IPS-18a (cell line): ENCODE data around the gene ABCD2.
A peak's percentile ranks its signal among the peaks of the same experiment; 100 is the strongest.

Source experiments
- H3K27ac ChIP-seq: one replicate; pipeline ENCODE4 v1.5.1; 2013; ENCODE audit warnings: low read length
- H3K27me3 ChIP-seq: one replicate; pipeline ENCODE4 v1.6.1; 2013; ENCODE audit warnings: mild to moderate bottlenecking, low read length; ENCODE audit not compliant: control insufficient read depth, insufficient read depth
- H3K36me3 ChIP-seq: one replicate; pipeline ENCODE4 v1.6.1; 2013; ENCODE audit warnings: low read depth, low read length; ENCODE audit not compliant: control insufficient read depth
- H3K4me1 ChIP-seq: one replicate; pipeline ENCODE4 v1.6.1; 2013; ENCODE audit warnings: low read depth, low read length; ENCODE audit not compliant: control insufficient read depth
- H3K4me3 ChIP-seq: one replicate; pipeline ENCODE4 v1.5.1; 2013; ENCODE audit warnings: low read length
- H3K9ac ChIP-seq: one replicate; pipeline ENCODE4 v1.6.1; 2013; ENCODE audit warnings: mild to moderate bottlenecking, low read length, moderate library complexity
- H3K9me3 ChIP-seq: one replicate; pipeline ENCODE4 v1.6.1; 2013; ENCODE audit warnings: low read depth, low read length; ENCODE audit not compliant: control insufficient read depth

Gene ABCD2

GRCh38 chr12:39619660-39620433, at the start of gene ABCD2:
ABCD2 (minus strand) TSS chr12:39619803; CDS start chr12:39619615, 188 bp downstream.
- Histone ChIP-seq H3K27ac (no peak within 1 kb of the TSS), H3K9ac (no peak within 1 kb of the TSS), H3K36me3 (no peaks in the 10 kb centered on the region), H3K4me1 (peaks cover 3% of the 10 kb centered on the region), H3K4me3 (peak within 1 kb of the TSS; percentile 61), H3K27me3 (no peaks in the 10 kb centered on the region), H3K9me3 (no peaks in the 10 kb centered on the region)

GRCh38 chr12:39660101-39660500, 40.5 kb upstream of the ABCD2 start:
- Histone ChIP-seq H3K27me3 (no peaks in the 10 kb centered on the region), H3K9ac (no peak overlapping the region), H3K4me1 (no peaks in the 10 kb centered on the region), H3K9me3 (no peaks in the 10 kb centered on the region), H3K36me3 (no peaks in the 10 kb centered on the region), H3K4me3 (no peak overlapping the region), H3K27ac (no peak overlapping the region)

GRCh38 chr12:39647383-39647782, 27.8 kb upstream of the ABCD2 start:
- no peak overlapping the region for H3K9ac ChIP-seq
- H3K4me3 ChIP-seq: no peak overlapping the region

GRCh38 chr12:39646963-39647362, 27.4 kb upstream of the ABCD2 start:
- H3K4me1 ChIP-seq: no peaks in the 10 kb centered on the region
- no peak overlapping the region for H3K27ac ChIP-seq
- H3K9ac ChIP-seq: no peak overlapping the region
- H3K9me3 ChIP-seq: no peaks in the 10 kb centered on the region
- H3K27me3 ChIP-seq: no peaks in the 10 kb centered on the region
- H3K36me3 ChIP-seq: no peaks in the 10 kb centered on the region
- H3K4me3 ChIP-seq: no peak overlapping the region

More at GRCh38 chr12:39647383-39647782, 27.8 kb upstream of the ABCD2 start:
- Histone ChIP-seq H3K9me3 (no peaks in the 10 kb centered on the region), H3K27me3 (no peaks in the 10 kb centered on the region), H3K36me3 (no peaks in the 10 kb centered on the region), H3K27ac (no peak overlapping the region), H3K4me1 (no peaks in the 10 kb centered on the region)

- no peak overlapping the region for H3K4me3 ChIP-seq
- no peaks in the 10 kb centered on the region for H3K27me3 ChIP-seq
- H3K27ac ChIP-seq: no peak overlapping the region
- no peaks in the 10 kb centered on the region for H3K4me1 ChIP-seq
- H3K36me3 ChIP-seq: no peaks in the 10 kb centered on the region
- no peak overlapping the region for H3K9ac ChIP-seq
- no peaks in the 10 kb centered on the region for H3K9me3 ChIP-seq
Observed at GRCh38 chr12:39643052-39643451, 23.4 kb upstream of the ABCD2 start.

- H3K27me3 ChIP-seq: no peaks in the 10 kb centered on the region
- no peak overlapping the region for H3K9ac ChIP-seq
- no peak overlapping the region for H3K4me3 ChIP-seq
- no peaks in the 10 kb centered on the region for H3K36me3 ChIP-seq
- no peak overlapping the region for H3K27ac ChIP-seq
- H3K4me1 ChIP-seq: no peaks in the 10 kb centered on the region
- H3K9me3 ChIP-seq: no peaks in the 10 kb centered on the region
Observed at GRCh38 chr12:39638840-39639239, 19.2 kb upstream of the ABCD2 start.

- no peaks in the 10 kb centered on the region for H3K36me3 ChIP-seq
- no peak overlapping the region for H3K9ac ChIP-seq
- no peaks in the 10 kb centered on the region for H3K27me3 ChIP-seq
Observed at GRCh38 chr12:39638178-39638577, 18.6 kb upstream of the ABCD2 start.

GRCh38 chr12:39632670-39633069, 13.1 kb upstream of the ABCD2 start:
- Histone ChIP-seq H3K9me3 (no peaks in the 10 kb centered on the region), H3K4me1 (no peaks in the 10 kb centered on the region), H3K27me3 (no peaks in the 10 kb centered on the region), H3K4me3 (no peak overlapping the region), H3K9ac (no peak overlapping the region), H3K36me3 (no peaks in the 10 kb centered on the region), H3K27ac (no peak overlapping the region)

More at GRCh38 chr12:39638178-39638577, 18.6 kb upstream of the ABCD2 start:
- no peak overlapping the region for H3K4me3 ChIP-seq
- no peak overlapping the region for H3K27ac ChIP-seq
- no peaks in the 10 kb centered on the region for H3K4me1 ChIP-seq
- H3K9me3 ChIP-seq: no peaks in the 10 kb centered on the region

GRCh38 chr12:39628836-39629235, 9.2 kb upstream of the ABCD2 start:
- no peak overlapping the region for H3K9ac ChIP-seq
- no peak overlapping the region for H3K27ac ChIP-seq
- no peaks in the 10 kb centered on the region for H3K9me3 ChIP-seq
- H3K4me1 ChIP-seq: no peaks in the 10 kb centered on the region
- H3K36me3 ChIP-seq: no peaks in the 10 kb centered on the region
- no peaks in the 10 kb centered on the region for H3K27me3 ChIP-seq
- H3K4me3 ChIP-seq: no peak overlapping the region

- Histone ChIP-seq H3K9me3 (no peaks in the 10 kb centered on the region), H3K4me3 (no peak overlapping the region), H3K27me3 (no peaks in the 10 kb centered on the region), H3K9ac (no peak overlapping the region), H3K36me3 (no peaks in the 10 kb centered on the region), H3K4me1 (no peaks in the 10 kb centered on the region), H3K27ac (no peak overlapping the region)
Observed at GRCh38 chr12:39627914-39628313, 8.3 kb upstream of the ABCD2 start.

- Histone ChIP-seq H3K9ac (no peak overlapping the region), H3K4me1 (no peaks in the 10 kb centered on the region), H3K27me3 (no peaks in the 10 kb centered on the region), H3K9me3 (no peaks in the 10 kb centered on the region), H3K27ac (no peak overlapping the region), H3K4me3 (no peak overlapping the region), H3K36me3 (no peaks in the 10 kb centered on the region)
Observed at GRCh38 chr12:39626033-39626814, 6.6 kb upstream of the ABCD2 start.
